NB4 (cell line): ENCODE data around the gene PTGES2.

Source experiments
- POLR2A ChIP-seq: IDR thresholded peaks from 2 replicates; pipeline ENCODE4 v1.6.1; 2011; ENCODE audit warnings: mild to moderate bottlenecking; ENCODE audit not compliant: insufficient read length; ENCODE audit errors: extremely low read depth
- TF ChIP-seq, protein P1 (sequence below): IDR thresholded peaks from one replicate; pipeline ENCODE4 v1.5.1; 2012; ENCODE audit warnings: low read depth, low read length
- TF ChIP-seq, protein P2 (sequence below): IDR thresholded peaks from 2 replicates; pipeline ENCODE4 v1.6.1; 2011; ENCODE audit warnings: low read depth, low read length

DNA sequence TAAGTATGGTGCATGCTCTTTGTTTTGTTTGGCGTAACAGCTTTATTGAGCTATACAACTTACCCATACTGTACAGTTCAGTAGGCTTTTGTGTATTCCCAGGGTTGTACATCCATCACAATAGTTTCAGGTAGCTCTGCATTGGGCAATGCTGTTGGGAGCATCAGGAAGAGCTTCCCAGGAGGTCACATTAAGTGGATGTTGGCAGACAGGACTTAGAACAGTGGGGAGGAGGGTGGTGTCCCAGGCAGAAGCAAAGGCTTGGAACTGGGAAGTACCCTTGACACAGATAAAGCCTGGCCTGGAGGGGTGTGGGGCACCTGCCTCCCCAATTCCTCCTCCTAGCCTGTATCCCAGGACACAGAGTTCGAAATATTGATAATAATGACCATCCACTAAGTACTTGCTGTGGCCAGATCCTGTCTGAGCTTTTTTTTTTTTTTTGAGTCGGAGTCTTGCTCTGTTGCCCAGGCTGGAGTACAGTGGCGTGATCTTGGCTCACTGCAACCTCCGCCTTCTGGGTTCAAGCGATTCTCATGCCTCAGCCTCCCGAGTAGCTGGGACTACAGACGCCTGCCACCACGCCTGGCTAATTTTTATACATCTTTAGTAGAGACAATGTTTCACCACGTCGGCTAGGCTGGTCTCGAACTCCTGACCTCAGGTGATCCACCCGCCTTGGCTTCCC, 33.8 kb upstream of the PTGES2 start:
- TF ChIP-seq, protein P1, sequence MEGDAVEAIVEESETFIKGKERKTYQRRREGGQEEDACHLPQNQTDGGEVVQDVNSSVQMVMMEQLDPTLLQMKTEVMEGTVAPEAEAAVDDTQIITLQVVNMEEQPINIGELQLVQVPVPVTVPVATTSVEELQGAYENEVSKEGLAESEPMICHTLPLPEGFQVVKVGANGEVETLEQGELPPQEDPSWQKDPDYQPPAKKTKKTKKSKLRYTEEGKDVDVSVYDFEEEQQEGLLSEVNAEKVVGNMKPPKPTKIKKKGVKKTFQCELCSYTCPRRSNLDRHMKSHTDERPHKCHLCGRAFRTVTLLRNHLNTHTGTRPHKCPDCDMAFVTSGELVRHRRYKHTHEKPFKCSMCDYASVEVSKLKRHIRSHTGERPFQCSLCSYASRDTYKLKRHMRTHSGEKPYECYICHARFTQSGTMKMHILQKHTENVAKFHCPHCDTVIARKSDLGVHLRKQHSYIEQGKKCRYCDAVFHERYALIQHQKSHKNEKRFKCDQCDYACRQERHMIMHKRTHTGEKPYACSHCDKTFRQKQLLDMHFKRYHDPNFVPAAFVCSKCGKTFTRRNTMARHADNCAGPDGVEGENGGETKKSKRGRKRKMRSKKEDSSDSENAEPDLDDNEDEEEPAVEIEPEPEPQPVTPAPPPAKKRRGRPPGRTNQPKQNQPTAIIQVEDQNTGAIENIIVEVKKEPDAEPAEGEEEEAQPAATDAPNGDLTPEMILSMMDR: no peak
- TF ChIP-seq POLR2A: no peak
- TF ChIP-seq, protein P2, sequence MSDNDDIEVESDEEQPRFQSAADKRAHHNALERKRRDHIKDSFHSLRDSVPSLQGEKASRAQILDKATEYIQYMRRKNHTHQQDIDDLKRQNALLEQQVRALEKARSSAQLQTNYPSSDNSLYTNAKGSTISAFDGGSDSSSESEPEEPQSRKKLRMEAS: no peak
